Activated CD8-positive, alpha-beta memory T cell treated with anti-CD3 and anti-CD28 coated beads, Interleukin-2, amount 10 ng/mL, durations not matched to agents 7 days and 5 days (primary cell): Measurements from ENCODE around the gene KIAA0513. TPM values are rescaled to one million over a fixed set of nuclear protein-coding genes. Genes with fewer than 3 reads are reported as not detected.
A peak's percentile ranks its signal among the peaks of the same experiment; 100 is the strongest.

Source experiments
- ATAC-seq: fragments of 150-1000 bp; cut with Tn5 transposase; one replicate; pipeline ENCODE4 v1.10.0; 2021; ENCODE audit warnings: moderate library complexity
- CTCF ChIA-PET: fragments of 350-600 bp; sonication (Branson Sonifier 250); formaldehyde crosslinking; loops from one replicate; lab custom pipeline; 2021; ENCODE audit warnings: antibody characterized with exemption; lab: Charles Lee
- DNase-seq: peaks from one replicate; pipeline ENCODE4 v3.0.0-alpha.2; 2020
- H3K27ac Mint-ChIP-seq: one replicate; pipeline ENCODE4 v1.8.0; 2021; ENCODE audit warnings: mild to moderate bottlenecking, mixed read lengths
- H3K27me3 Mint-ChIP-seq: one replicate; pipeline ENCODE4 v1.8.0; 2021; ENCODE audit warnings: mixed read lengths
- H3K36me3 Mint-ChIP-seq: one replicate; pipeline ENCODE4 v1.8.0; 2021; ENCODE audit warnings: mild to moderate bottlenecking, mixed read lengths
- H3K4me1 Mint-ChIP-seq: one replicate; pipeline ENCODE4 v1.8.0; 2021; ENCODE audit warnings: mixed read lengths
- H3K4me3 Mint-ChIP-seq: one replicate; pipeline ENCODE4 v1.8.0; 2021; ENCODE audit warnings: mild to moderate bottlenecking, moderate library complexity, mixed read lengths
- H3K9me3 Mint-ChIP-seq: one replicate; pipeline ENCODE4 v1.8.0; 2022; ENCODE audit warnings: low read depth, mixed read lengths
- total RNA-seq, 2 experiments: library from RNA; stranded (reverse); gene quantifications; one replicate each; pipeline ENCODE4 v1.2.3, GENCODE V29; 2021

The KIAA0513 gene
- total RNA-seq, 2 experiments from 2014 or later = 7.9 to 9.6 TPM

DNA sequence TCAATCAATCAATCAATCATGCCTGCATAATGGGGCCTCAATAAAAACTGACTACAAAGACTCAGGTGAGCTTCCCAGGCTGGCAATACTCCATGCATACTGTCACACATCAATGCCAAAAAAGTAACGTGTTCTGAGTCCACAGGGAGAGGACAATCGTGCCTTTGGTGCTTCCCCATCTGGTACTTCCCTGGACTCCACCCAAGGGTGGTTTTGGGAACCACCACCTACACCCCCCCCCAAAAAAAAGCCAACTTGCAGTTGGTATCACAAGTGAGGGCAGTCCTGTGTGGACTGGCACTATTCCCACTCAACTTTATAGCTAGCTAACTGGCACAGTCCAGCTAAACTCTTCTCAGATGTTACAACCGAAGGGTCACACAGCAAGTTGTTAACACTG is 19.3 kb upstream of the KIAA0513 start:
- Mint-ChIP-seq H3K36me3 (peaks cover 8% of the 10 kb centered on the region), H3K4me1 (peaks cover 33% of the 10 kb centered on the region), H3K9me3 (no peaks in the 10 kb centered on the region), H3K27ac (no peak overlapping the region), H3K4me3 (no peak overlapping the region), H3K27me3 (no peaks in the 10 kb centered on the region)
- CTCF ChIA-PET = interaction anchor here (0.7 to 1.5 kb wide), 3 partner anchors 56 to 131 kb away, joined by 3 to 4 read pairs (median 3); no protein-coding TSS in a partner anchor
- ATAC-seq (no peak), DNase-seq (no peak)

DNA sequence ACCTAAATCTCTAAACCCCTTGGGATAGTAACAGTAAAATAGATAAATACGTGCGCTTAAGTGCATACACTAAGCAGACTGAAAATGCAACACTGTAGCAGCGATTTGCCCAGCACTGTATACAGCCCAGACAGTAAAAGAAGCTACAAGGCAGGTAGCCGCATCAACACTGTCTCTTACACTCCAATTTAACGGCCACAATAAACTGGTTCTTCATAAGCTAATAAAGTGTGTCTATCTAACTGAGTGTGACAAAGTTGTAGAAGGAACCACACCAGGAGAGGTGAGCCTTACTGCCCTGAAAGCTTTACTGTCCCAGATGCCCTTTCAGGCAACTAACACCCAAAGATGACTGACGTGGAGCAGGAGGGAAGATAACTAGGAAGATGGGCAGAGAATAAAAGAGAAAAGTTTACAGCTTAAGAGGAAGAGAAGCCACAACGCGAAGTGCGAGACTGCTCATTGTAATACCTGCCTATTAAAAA is 17.1 kb upstream of the KIAA0513 start:
- ATAC-seq (no peak), DNase-seq (no peak)
- Mint-ChIP-seq H3K27ac (peak overlapping the region; percentile 96), H3K27me3 (peaks cover 5% of the 10 kb centered on the region), H3K4me3 (peak overlapping the region; percentile 91), H3K36me3 (peaks cover 8% of the 10 kb centered on the region), H3K4me1 (peaks cover 31% of the 10 kb centered on the region), H3K9me3 (no peaks in the 10 kb centered on the region)
- CTCF ChIA-PET = interaction anchor here (0.8 to 4.7 kb wide), 8 partner anchors 9 to 256 kb away, joined by 3 to 34 read pairs (median 6); partner anchors contain the start of gene KIAA0513

DNA sequence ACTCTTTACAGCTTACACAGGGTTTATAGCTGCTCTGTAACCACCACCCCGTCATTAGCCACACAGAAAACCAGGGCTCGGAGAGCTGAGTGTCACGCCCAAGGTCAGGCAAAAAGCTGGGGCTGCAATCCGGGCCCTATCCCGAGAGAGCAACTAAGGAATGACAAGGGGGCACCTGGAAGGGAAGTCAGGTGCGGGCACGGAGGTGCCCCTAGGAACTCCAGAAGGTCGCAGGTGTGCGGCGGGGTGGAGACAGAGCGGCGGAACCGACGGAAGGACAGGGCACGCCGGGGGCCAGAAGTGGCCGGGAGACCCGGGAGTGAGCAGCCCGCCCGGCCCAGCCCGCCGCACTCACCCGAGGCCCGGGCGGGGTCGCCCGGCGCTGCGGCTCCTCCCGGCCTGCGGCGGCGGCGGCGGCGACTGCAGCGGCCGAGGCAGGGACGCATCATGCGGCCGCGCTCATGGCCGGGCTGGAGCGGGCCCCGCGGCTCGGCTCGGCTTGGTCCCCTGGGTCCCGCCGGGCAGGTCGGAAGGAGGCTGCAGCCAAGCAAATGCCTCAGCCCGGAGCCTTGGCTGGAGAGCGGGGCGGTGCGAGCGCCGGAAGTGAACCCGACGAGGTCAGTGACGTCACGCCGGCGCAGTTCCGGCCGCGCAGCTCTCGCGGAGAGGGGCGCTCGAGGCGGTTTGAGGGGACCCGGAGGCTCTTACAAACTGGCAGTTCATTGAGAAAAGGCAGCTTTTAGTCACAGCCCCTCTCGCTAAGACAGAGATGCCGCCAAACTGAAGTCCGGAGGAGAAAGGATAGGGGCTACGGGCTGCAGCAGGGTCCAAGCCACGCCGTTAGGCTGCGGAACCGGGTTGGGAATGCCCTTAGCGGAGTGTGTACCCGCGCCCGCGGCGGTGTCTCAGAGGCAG is 16.4 kb upstream of the KIAA0513 start, which contains the start of gene ZDHHC7:
Gene ZDHHC7 (minus strand): TSS at position 605 of the 915 bp plus-strand sequence. CDS start 20,917 bp downstream, outside the sequence.
- H3K27ac Mint-ChIP-seq = peak within 1 kb of the TSS; percentile 98
- ATAC-seq = peak; percentile 95
- CTCF ChIA-PET = interaction anchor here (0.8 to 4.7 kb wide), 12 partner anchors 9 to 258 kb away, joined by 3 to 34 read pairs (median 4); partner anchors contain the start of gene KIAA0513
- no peaks in the 10 kb centered on the region for H3K9me3 Mint-ChIP-seq
- H3K27me3 Mint-ChIP-seq = peaks cover 5% of the 10 kb centered on the region
- peaks cover 8% of the 10 kb centered on the region for H3K36me3 Mint-ChIP-seq
- H3K4me3 Mint-ChIP-seq = peak within 1 kb of the TSS; percentile 91
- H3K4me1 Mint-ChIP-seq = peaks cover 30% of the 10 kb centered on the region
- DNase-seq = peak; percentile 88

GRCh38 chr16:85011846-85012284 is 15.7 kb upstream of the KIAA0513 start:
- H3K4me3 Mint-ChIP-seq = peak overlapping the region; percentile 91
- H3K9me3 Mint-ChIP-seq = no peaks in the 10 kb centered on the region
- peak overlapping the region; percentile 98 for H3K27ac Mint-ChIP-seq
- peak; percentile 3 for ATAC-seq
- CTCF ChIA-PET = interaction anchor here (0.5 to 4.7 kb wide), 9 partner anchors 14 to 259 kb away, joined by 3 to 34 read pairs (median 8); partner anchors contain the start of gene KIAA0513
- no peak for DNase-seq
- peaks cover 32% of the 10 kb centered on the region for H3K4me1 Mint-ChIP-seq
- peaks cover 5% of the 10 kb centered on the region for H3K27me3 Mint-ChIP-seq
- H3K36me3 Mint-ChIP-seq = peaks cover 6% of the 10 kb centered on the region

DNA sequence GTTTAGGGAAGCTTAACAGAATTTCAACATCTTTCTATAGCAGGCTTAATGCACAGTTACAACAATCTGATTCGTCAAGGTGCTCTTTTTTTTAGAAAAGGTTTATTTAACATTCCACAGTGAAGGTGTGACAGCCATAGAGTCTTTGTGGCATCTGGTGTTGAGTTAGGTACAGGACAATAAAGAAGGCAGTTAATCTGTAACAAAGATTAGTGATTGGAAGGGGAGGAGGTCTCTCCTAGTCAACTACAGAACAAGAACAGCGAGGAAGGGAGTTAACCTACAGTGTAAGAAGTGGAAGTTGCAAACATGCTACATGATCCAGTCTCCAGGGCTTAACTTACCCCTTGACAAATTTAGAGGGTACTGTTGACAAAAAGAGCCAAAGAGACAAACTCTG is 13.3 kb upstream of the KIAA0513 start:
- Mint-ChIP-seq H3K36me3 (peaks cover 2% of the 10 kb centered on the region), H3K4me3 (no peak overlapping the region), H3K9me3 (no peaks in the 10 kb centered on the region), H3K4me1 (peaks cover 37% of the 10 kb centered on the region), H3K27me3 (peaks cover 17% of the 10 kb centered on the region), H3K27ac (no peak overlapping the region)
- DNase-seq (no peak), ATAC-seq (no peak)
- CTCF ChIA-PET = interaction anchor here (1.8 to 3.9 kb wide), 2 partner anchors 13 to 14 kb away, joined by 5 to 34 read pairs; partner anchors contain the start of gene KIAA0513

DNA sequence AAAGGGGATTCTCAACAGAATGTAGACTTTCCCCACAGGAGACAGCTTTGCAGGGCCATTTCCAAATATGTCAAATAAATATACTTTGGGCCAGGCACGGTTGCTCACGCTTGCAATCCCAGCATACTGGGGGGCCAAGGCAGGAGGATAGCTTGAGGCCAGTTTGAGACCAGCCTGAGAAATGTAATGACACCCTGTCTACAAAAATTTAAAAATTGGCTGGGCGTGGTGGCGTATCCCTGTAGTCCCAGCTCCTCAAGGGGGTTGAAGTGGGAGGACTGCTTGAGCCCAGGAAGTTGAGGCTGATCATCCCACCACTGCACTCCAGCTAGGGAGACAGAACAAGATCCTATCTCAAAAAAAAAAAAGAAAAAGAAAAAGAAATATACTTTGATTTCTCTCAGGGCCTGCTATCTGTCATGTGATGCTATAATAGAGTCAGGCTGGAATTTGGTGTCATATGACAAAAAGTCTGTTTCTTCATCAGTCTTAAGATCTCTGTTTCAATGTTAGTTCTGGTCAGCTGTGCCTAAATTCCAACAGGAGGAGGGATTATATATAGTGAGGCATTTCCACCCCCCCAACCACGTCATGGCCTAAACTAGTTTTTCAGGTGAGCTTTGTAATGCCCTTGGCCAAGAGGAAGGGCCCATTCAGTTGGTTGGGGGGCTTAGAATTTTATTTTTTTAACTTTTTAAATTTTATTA is 12.0 kb upstream of the KIAA0513 start:
- H3K4me1 Mint-ChIP-seq = peaks cover 26% of the 10 kb centered on the region
- H3K4me3 Mint-ChIP-seq = no peak overlapping the region
- H3K9me3 Mint-ChIP-seq = no peaks in the 10 kb centered on the region
- H3K27ac Mint-ChIP-seq = no peak overlapping the region
- DNase-seq (no peak), ATAC-seq (no peak)
- peaks cover 17% of the 10 kb centered on the region for H3K27me3 Mint-ChIP-seq
- CTCF ChIA-PET = interaction anchor here (0.8 to 1.9 kb wide), 4 partner anchors 12 to 99 kb away, joined by 3 to 7 read pairs (median 4); partner anchors contain the start of gene KIAA0513
- H3K36me3 Mint-ChIP-seq = peaks cover 2% of the 10 kb centered on the region

- Mint-ChIP-seq H3K9me3 (no peaks in the 10 kb centered on the region), H3K36me3 (no peaks in the 10 kb centered on the region), H3K27me3 (peaks cover 17% of the 10 kb centered on the region), H3K4me3 (no peak overlapping the region), H3K4me1 (peaks cover 18% of the 10 kb centered on the region), H3K27ac (no peak overlapping the region)
- DNase-seq (peak; percentile 51), ATAC-seq (peak; percentile 63)
- CTCF ChIA-PET = interaction anchor here (0.8 kb wide), 1 partner anchor 11 kb away, joined by 4 read pairs; no protein-coding TSS in a partner anchor
These were observed 10.4 kb upstream of the KIAA0513 start for GRCh38 chr16:85017151-85017550.

DNA sequence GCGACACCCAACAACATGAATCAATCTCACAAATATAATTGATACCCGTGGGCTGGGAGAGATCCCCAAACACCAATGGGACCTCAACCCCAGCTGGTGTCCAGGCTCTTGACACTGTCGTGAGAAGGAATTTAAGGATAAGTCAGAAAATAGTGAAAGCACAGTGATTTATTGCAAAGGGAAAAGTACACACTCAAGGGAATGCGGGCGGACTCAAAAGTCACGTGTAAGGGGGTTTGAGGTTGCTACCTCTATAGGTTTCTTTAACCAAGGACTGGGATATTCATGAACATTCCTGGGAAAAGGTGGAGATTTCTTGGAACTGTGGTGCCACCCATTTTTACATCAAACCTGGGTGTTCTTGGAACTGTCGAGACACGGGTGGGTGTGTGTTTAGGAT is 10.0 kb upstream of the KIAA0513 start:
- DNase-seq (no peak), ATAC-seq (no peak)
- peaks cover 17% of the 10 kb centered on the region for H3K27me3 Mint-ChIP-seq
- H3K4me3 Mint-ChIP-seq = no peak overlapping the region
- no peak overlapping the region for H3K27ac Mint-ChIP-seq
- no peaks in the 10 kb centered on the region for H3K36me3 Mint-ChIP-seq
- no peaks in the 10 kb centered on the region for H3K9me3 Mint-ChIP-seq
- CTCF ChIA-PET = no interaction called here
- peaks cover 16% of the 10 kb centered on the region for H3K4me1 Mint-ChIP-seq

DNA sequence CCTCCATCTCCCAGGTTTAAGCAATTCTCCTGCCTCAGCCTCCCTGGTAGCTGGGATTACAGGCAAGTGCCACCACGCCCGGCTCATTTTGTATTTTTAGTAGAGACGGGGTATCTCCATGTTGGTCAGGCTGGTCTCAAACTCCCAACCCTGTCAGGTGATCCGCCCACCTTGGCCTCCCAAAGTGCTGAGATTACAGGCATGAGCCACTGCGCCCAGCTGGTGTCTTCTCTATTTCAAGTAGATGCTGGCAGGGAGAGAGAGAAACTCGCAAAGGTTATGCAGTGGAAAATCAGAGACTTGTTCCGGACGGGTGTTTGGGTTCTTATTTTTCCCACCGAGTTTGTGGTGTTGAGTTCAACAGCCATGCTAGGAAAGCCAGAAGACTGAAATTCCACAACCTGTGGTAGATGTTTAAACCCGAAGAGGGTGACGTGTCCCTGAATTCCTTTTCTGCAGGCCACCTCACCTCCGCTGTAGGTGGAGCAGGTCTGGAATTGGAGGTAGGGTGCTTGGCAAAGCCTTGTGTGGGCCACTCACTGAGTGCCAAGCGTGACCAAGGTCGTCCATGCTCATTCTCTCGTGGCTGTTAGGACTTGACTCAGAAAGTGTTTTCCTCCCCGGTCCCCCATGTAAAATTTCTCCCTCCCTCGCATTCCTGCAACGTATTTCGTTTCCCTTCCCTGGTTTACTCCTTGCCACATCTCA is 8.9 kb upstream of the KIAA0513 start:
- no peaks in the 10 kb centered on the region for H3K9me3 Mint-ChIP-seq
- H3K27me3 Mint-ChIP-seq = peaks cover 17% of the 10 kb centered on the region
- H3K27ac Mint-ChIP-seq = no peak overlapping the region
- CTCF ChIA-PET = no interaction called here
- no peaks in the 10 kb centered on the region for H3K36me3 Mint-ChIP-seq
- no peak for DNase-seq
- no peak for ATAC-seq
- peaks cover 16% of the 10 kb centered on the region for H3K4me1 Mint-ChIP-seq
- H3K4me3 Mint-ChIP-seq = no peak overlapping the region

DNA sequence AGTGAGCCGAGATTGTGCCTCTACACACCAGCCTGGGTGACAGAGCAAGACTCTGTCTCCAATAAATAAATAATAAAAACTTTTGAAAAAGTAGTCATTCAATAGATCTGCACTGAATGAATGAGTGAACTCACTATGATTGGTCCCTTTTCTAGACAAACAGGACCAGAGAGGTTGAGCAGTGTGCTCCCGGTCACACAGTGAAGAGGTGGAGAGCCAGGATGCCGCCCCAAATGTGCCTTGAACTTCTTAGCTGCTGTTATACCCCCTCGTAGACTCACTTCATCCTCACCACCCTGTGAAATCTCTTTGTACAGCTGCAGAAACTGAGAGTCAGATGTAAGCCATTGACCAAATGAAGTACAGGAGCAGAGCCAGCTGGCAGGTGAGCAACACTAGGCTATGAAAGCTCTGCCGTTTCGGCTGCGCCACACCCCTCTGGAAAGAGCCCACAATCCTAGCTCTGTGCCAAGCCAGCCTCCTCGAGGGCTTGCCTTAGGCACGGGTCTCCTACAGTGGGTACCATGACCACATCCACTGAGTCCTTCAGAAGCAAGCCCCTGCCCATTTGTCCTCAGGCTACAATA is 7.8 kb upstream of the KIAA0513 start:
- H3K4me1 Mint-ChIP-seq = peaks cover 16% of the 10 kb centered on the region
- no peaks in the 10 kb centered on the region for H3K36me3 Mint-ChIP-seq
- no peak for DNase-seq
- no peak overlapping the region for H3K27ac Mint-ChIP-seq
- H3K9me3 Mint-ChIP-seq = no peaks in the 10 kb centered on the region
- no peak overlapping the region for H3K4me3 Mint-ChIP-seq
- CTCF ChIA-PET = no interaction called here
- no peak for ATAC-seq
- peaks cover 12% of the 10 kb centered on the region for H3K27me3 Mint-ChIP-seq

- CTCF ChIA-PET = interaction anchor here (1.6 to 4.6 kb wide), 5 partner anchors 14 to 590 kb away, joined by 3 to 43 read pairs (median 5); partner anchors contain the start of gene ZDHHC7
- peaks cover 31% of the 10 kb centered on the region for H3K4me1 Mint-ChIP-seq
- H3K36me3 Mint-ChIP-seq = no peaks in the 10 kb centered on the region
- H3K27ac Mint-ChIP-seq = no peak overlapping the region
- H3K9me3 Mint-ChIP-seq = no peaks in the 10 kb centered on the region
- ATAC-seq (no peak), DNase-seq (no peak)
- H3K27me3 Mint-ChIP-seq = no peaks in the 10 kb centered on the region
- peak overlapping the region; percentile 86 for H3K4me3 Mint-ChIP-seq
These were observed 1.6 kb upstream of the KIAA0513 start for GRCh38 chr16:85025781-85026653.
